ENCODE data around the gene ZNF407.

The ZNF407 gene

DNA sequence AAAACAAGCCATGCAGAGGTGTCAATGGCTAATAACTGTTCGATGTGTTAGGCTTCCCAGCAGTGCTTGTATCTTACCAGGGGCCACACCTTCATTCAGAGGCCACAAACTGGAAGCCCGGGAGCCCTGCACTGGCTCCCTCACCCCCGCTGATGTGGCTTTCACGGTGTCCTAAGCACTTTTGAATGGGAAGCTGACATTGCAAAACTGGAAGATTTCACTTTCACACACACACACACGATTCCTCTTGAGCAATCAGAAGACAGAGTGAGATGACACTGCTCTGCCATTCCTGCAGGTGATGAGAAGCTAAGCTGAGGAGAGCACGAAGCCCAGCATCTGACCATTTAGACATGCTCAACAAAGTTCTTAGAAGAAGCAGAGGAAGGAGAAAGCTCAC is 8.6 kb upstream of the ZNF407 start:
- no peak overlapping the region for H3K4me3 ChIP-seq (ENCODE audit: low read length)
- TF ChIP-seq, protein P1, sequence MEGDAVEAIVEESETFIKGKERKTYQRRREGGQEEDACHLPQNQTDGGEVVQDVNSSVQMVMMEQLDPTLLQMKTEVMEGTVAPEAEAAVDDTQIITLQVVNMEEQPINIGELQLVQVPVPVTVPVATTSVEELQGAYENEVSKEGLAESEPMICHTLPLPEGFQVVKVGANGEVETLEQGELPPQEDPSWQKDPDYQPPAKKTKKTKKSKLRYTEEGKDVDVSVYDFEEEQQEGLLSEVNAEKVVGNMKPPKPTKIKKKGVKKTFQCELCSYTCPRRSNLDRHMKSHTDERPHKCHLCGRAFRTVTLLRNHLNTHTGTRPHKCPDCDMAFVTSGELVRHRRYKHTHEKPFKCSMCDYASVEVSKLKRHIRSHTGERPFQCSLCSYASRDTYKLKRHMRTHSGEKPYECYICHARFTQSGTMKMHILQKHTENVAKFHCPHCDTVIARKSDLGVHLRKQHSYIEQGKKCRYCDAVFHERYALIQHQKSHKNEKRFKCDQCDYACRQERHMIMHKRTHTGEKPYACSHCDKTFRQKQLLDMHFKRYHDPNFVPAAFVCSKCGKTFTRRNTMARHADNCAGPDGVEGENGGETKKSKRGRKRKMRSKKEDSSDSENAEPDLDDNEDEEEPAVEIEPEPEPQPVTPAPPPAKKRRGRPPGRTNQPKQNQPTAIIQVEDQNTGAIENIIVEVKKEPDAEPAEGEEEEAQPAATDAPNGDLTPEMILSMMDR (IDR thresholded peaks at IDR 0.05; ENCODE audit: low read depth, low read length, poor library complexity, severe bottlenecking), result no peak
- TF ChIP-seq EZH2phosphoT487 (IDR thresholded peaks at IDR 0.05; ENCODE audit: borderline replicate concordance, low read length), result no peak
- H3K4me2 ChIP-seq (ENCODE audit: low read length), result no peak overlapping the region

DNA sequence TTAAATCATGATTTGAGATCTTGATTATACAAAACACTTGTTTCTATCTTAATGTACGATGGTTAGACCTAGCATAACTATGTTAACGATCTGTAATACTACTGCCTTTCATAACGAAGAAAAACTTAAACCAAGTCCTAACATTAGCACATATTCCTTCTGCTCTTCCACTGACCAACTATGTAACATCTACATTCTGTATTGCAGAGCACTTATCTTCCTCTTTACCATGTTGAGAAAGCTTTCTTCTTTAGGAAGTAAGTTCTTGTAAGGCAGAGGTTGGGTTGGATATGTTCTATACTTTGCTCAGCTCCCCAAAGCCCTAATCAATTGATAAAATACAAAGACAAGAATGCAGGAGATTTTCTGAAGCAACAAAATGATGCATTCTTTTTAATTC is 7.9 kb upstream of the ZNF407 start:
- no peaks in the 10 kb centered on the region for H3K9me2 ChIP-seq (replicated peaks; ENCODE audit: control insufficient read depth, low read length)
- no peaks in the 10 kb centered on the region for H3K9me3 ChIP-seq (ENCODE audit: control insufficient read depth, insufficient read depth, low read length)
- peaks cover 5% of the 10 kb centered on the region for H3K79me2 ChIP-seq (ENCODE audit: control insufficient read depth, low read length)
- peaks cover 16% of the 10 kb centered on the region for H3K36me3 ChIP-seq (ENCODE audit: control insufficient read depth, low read length)
- no peak overlapping the region for H3K27ac ChIP-seq (ENCODE audit: low read depth, low read length)
- no peaks in the 10 kb centered on the region for H4K20me1 ChIP-seq (ENCODE audit: control insufficient read depth, insufficient read depth, low read depth, low read length)
- TF ChIP-seq, protein P1 (IDR thresholded peaks at IDR 0.05; ENCODE audit: low read depth, low read length, poor library complexity, severe bottlenecking), result no peak
- TF ChIP-seq EZH2phosphoT487 (IDR thresholded peaks at IDR 0.05; ENCODE audit: borderline replicate concordance, low read length), result no peak
- no peaks in the 10 kb centered on the region; the same call in 1 of the 2 replicates for H3K4me1 ChIP-seq (ENCODE audit: control insufficient read depth, low read length)
- no peak overlapping the region for H3K4me3 ChIP-seq (ENCODE audit: low read length)
- peaks cover 10% of the 10 kb centered on the region for H3K27me3 ChIP-seq (ENCODE audit: control insufficient read depth, low read length)
- no peaks in the 10 kb centered on the region for H3F3A ChIP-seq (ENCODE audit: control insufficient read depth, insufficient read depth)
- H3K4me2 ChIP-seq (ENCODE audit: low read length), result no peak overlapping the region

More for the DNA sequence above, 8.6 kb upstream of the ZNF407 start:
- Histone ChIP-seq H3K9me2 (replicated peaks; ENCODE audit: control insufficient read depth, low read length) (no peaks in the 10 kb centered on the region), H3K27ac (ENCODE audit: low read depth, low read length) (no peak overlapping the region), H3F3A (ENCODE audit: control insufficient read depth, insufficient read depth) (no peaks in the 10 kb centered on the region), H3K27me3 (ENCODE audit: control insufficient read depth, low read length) (peaks cover 10% of the 10 kb centered on the region), H3K36me3 (ENCODE audit: control insufficient read depth, low read length) (peaks cover 12% of the 10 kb centered on the region), H3K79me2 (ENCODE audit: control insufficient read depth, low read length) (no peaks in the 10 kb centered on the region), H3K4me1 (ENCODE audit: control insufficient read depth, low read length) (no peaks in the 10 kb centered on the region), H3K9me3 (ENCODE audit: control insufficient read depth, insufficient read depth, low read length) (no peaks in the 10 kb centered on the region), H4K20me1 (ENCODE audit: control insufficient read depth, insufficient read depth, low read depth, low read length) (no peaks in the 10 kb centered on the region)

DNA sequence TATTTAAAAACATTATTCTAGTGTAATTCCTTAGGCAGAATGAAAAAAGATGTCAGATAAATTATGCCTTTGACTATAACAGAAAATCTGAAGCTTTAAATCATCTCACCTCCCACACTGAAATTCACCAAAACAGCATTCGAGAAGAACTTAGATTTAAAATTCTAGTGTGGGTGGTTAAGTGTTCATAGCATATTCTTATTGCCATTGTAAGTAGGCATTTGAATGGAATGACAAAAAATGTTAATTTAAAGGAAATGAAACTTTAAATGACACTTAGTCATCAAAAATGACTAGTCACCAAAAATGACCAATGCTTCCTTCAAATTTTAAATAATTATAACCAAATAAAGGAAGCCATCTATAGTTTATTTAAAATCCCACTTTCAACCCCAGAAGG is 7.0 kb upstream of the ZNF407 start:
- Histone ChIP-seq H3K4me2 (ENCODE audit: low read length) (no peak overlapping the region), H3K9me3 (ENCODE audit: control insufficient read depth, insufficient read depth, low read length) (no peaks in the 10 kb centered on the region), H3K9me2 (replicated peaks; ENCODE audit: control insufficient read depth, low read length) (no peaks in the 10 kb centered on the region), H3K79me2 (ENCODE audit: control insufficient read depth, low read length) (peaks cover 14% of the 10 kb centered on the region), H3K4me3 (ENCODE audit: low read length) (no peak overlapping the region), H3K27me3 (ENCODE audit: control insufficient read depth, low read length) (peaks cover 10% of the 10 kb centered on the region), H3K4me1 (ENCODE audit: control insufficient read depth, low read length) (peaks cover 8% of the 10 kb centered on the region), H3F3A (ENCODE audit: control insufficient read depth, insufficient read depth) (no peaks in the 10 kb centered on the region; the same call in 1 of the 2 replicates), H3K36me3 (ENCODE audit: control insufficient read depth, low read length) (peaks cover 23% of the 10 kb centered on the region), H3K27ac (ENCODE audit: low read depth, low read length) (no peak overlapping the region), H4K20me1 (ENCODE audit: control insufficient read depth, insufficient read depth, low read depth, low read length) (no peaks in the 10 kb centered on the region)
- TF ChIP-seq, protein P1 (IDR thresholded peaks at IDR 0.05; ENCODE audit: low read depth, low read length, poor library complexity, severe bottlenecking), result no peak
- TF ChIP-seq EZH2phosphoT487 (IDR thresholded peaks at IDR 0.05; ENCODE audit: borderline replicate concordance, low read length), result no peak
